HEK293 (cell line): ENCODE data around the gene NDST4.

ENCODE experiments used
- CTCF ChIA-PET: fragments of 350-600 bp; formaldehyde crosslinking; extraction: SDS; loops from one replicate; lab custom pipeline; 2021; ENCODE audit warnings: antibody characterized with exemption; lab: Yijun Ruan, JAX
- POLR2A ChIA-PET: fragments of 300-600 bp; formaldehyde crosslinking; extraction: SDS; loops from one replicate; lab custom pipeline; 2020; ENCODE audit warnings: antibody characterized with exemption, inconsistent platforms; lab: Yijun Ruan, JAX
- H3K27ac ChIP-seq: fragments of 200-500 bp; sonication (Bioruptor generic); 2 replicates; pipeline ENCODE4 v1.5.1; 2014; ENCODE audit warnings: low read depth, low read length, control low read depth, inconsistent platforms; ENCODE audit errors: extremely low read depth
- H3K36me3 ChIP-seq, 2 experiments: fragments of 200-500 bp in 1 of 2; sonication (Bioruptor generic) in 1 of 2; 1 replicate in 1 of 2; 2 replicates in 1 of 2; pipeline ENCODE4 v1.5.1; 2014 to 2017; ENCODE audit warnings: inconsistent platforms in 2 of 2, low read length in 2 of 2; ENCODE audit not compliant: control insufficient read depth in 2 of 2, insufficient read depth in 1 of 2
- H3K4me1 ChIP-seq: fragments of 200-500 bp; sonication (Bioruptor generic); 2 replicates; pipeline ENCODE4 v1.5.1; 2014; ENCODE audit warnings: mild to moderate bottlenecking, low read length, inconsistent platforms; ENCODE audit not compliant: control insufficient read depth, insufficient read depth
- H3K4me3 ChIP-seq: 2 replicates; pipeline ENCODE4 v1.5.1; 2011; ENCODE audit warnings: low read depth, mild to moderate bottlenecking, control low read depth, low read length, moderate library complexity
- H3K9me3 ChIP-seq: fragments of 200-500 bp; sonication (Bioruptor generic); 2 replicates; pipeline ENCODE4 v1.5.1; 2014; ENCODE audit warnings: low read depth, low read length, inconsistent platforms; ENCODE audit not compliant: control insufficient read depth, insufficient read depth
- BCL6B ChIP-seq: fragments of 450-650 bp; formaldehyde crosslinking; IDR thresholded peaks from 2 replicates; pipeline ENCODE4 v1.5.1; 2017; ENCODE audit warnings: missing biosample characterization, missing genetic modification characterization
- KLF16 ChIP-seq: fragments of 450-650 bp; formaldehyde crosslinking; IDR thresholded peaks from 2 replicates; pipeline ENCODE4 v1.5.1; 2017; ENCODE audit warnings: missing biosample characterization, missing genetic modification characterization
- OSR2 ChIP-seq: fragments of 450-650 bp; formaldehyde crosslinking; IDR thresholded peaks from 2 replicates; pipeline ENCODE4 v1.5.1; 2016; ENCODE audit warnings: missing biosample characterization, missing genetic modification characterization
- PRDM4 ChIP-seq: fragments of 450-650 bp; formaldehyde crosslinking; IDR thresholded peaks from 2 replicates; pipeline ENCODE4 v1.5.1; 2017; ENCODE audit warnings: missing biosample characterization, missing genetic modification characterization
- ZFP41 ChIP-seq: fragments of 450-650 bp; formaldehyde crosslinking; IDR thresholded peaks from 2 replicates; pipeline ENCODE4 v1.5.1; 2016; ENCODE audit warnings: missing biosample characterization, missing genetic modification characterization, borderline replicate concordance
- ZNF10 ChIP-seq: fragments of 450-650 bp; formaldehyde crosslinking; IDR thresholded peaks from 2 replicates; pipeline ENCODE4 v1.5.1; 2017; ENCODE audit warnings: missing biosample characterization, missing genetic modification characterization
- ZNF114 ChIP-seq: fragments of 450-650 bp; formaldehyde crosslinking; IDR thresholded peaks from 2 replicates; pipeline ENCODE4 v1.5.0; 2017; ENCODE audit warnings: missing biosample characterization, missing genetic modification characterization
- ZNF157 ChIP-seq: fragments of 450-650 bp; formaldehyde crosslinking; IDR thresholded peaks from 2 replicates; pipeline ENCODE4 v1.5.1; 2016; ENCODE audit warnings: missing biosample characterization, missing genetic modification characterization
- ZNF311 ChIP-seq: fragments of 450-650 bp; formaldehyde crosslinking; IDR thresholded peaks from 2 replicates; pipeline ENCODE4 v1.5.1; 2017; ENCODE audit warnings: missing biosample characterization, missing genetic modification characterization, borderline replicate concordance
- ZNF449 ChIP-seq: fragments of 450-650 bp; formaldehyde crosslinking; IDR thresholded peaks from 2 replicates; pipeline ENCODE4 v1.5.1; 2017; ENCODE audit warnings: missing biosample characterization, mild to moderate bottlenecking, missing genetic modification characterization, moderate library complexity
- ZNF488 ChIP-seq: fragments of 450-650 bp; formaldehyde crosslinking; IDR thresholded peaks from 2 replicates; pipeline ENCODE4 v1.5.1; 2016; ENCODE audit warnings: missing biosample characterization, missing genetic modification characterization
- ZNF610 ChIP-seq: fragments of 450-650 bp; formaldehyde crosslinking; IDR thresholded peaks from 2 replicates; pipeline ENCODE4 v1.5.1; 2016; ENCODE audit warnings: missing biosample characterization, missing genetic modification characterization, borderline replicate concordance
- ZNF645 ChIP-seq: fragments of 450-650 bp; formaldehyde crosslinking; IDR thresholded peaks from 2 replicates; pipeline ENCODE4; 2016; ENCODE audit warnings: missing biosample characterization, missing genetic modification characterization
- ZNF747 ChIP-seq: fragments of 450-650 bp; formaldehyde crosslinking; IDR thresholded peaks from 2 replicates; pipeline ENCODE4 v1.5.1; 2016; ENCODE audit warnings: missing biosample characterization, missing genetic modification characterization
- ZNF785 ChIP-seq: fragments of 450-650 bp; formaldehyde crosslinking; IDR thresholded peaks from 2 replicates; pipeline ENCODE4 v1.5.1; 2016; ENCODE audit warnings: missing biosample characterization, missing genetic modification characterization
- ZNF837 ChIP-seq: fragments of 450-650 bp; formaldehyde crosslinking; IDR thresholded peaks from 2 replicates; pipeline ENCODE4 v1.5.1; 2016; ENCODE audit warnings: missing biosample characterization, missing genetic modification characterization
- TF ChIP-seq, protein P1 (sequence below): fragments of 450-650 bp; formaldehyde crosslinking; IDR thresholded peaks from 2 replicates; pipeline ENCODE4 v1.5.1; 2016; ENCODE audit warnings: missing biosample characterization, missing genetic modification characterization, borderline replicate concordance
- TF ChIP-seq, protein P2 (sequence below): fragments of 450-650 bp; formaldehyde crosslinking; conservative IDR thresholded peaks from 2 replicates; pipeline ENCODE4 v1.5.1; 2016; ENCODE audit warnings: low read depth, missing biosample characterization, missing genetic modification characterization

The NDST4 gene

GRCh38 chr4:114927881-114928280 is 185.5 kb downstream of the NDST4 start:
- no peaks in the 10 kb centered on the region for H3K9me3 ChIP-seq
- TF ChIP-seq, protein P1, sequence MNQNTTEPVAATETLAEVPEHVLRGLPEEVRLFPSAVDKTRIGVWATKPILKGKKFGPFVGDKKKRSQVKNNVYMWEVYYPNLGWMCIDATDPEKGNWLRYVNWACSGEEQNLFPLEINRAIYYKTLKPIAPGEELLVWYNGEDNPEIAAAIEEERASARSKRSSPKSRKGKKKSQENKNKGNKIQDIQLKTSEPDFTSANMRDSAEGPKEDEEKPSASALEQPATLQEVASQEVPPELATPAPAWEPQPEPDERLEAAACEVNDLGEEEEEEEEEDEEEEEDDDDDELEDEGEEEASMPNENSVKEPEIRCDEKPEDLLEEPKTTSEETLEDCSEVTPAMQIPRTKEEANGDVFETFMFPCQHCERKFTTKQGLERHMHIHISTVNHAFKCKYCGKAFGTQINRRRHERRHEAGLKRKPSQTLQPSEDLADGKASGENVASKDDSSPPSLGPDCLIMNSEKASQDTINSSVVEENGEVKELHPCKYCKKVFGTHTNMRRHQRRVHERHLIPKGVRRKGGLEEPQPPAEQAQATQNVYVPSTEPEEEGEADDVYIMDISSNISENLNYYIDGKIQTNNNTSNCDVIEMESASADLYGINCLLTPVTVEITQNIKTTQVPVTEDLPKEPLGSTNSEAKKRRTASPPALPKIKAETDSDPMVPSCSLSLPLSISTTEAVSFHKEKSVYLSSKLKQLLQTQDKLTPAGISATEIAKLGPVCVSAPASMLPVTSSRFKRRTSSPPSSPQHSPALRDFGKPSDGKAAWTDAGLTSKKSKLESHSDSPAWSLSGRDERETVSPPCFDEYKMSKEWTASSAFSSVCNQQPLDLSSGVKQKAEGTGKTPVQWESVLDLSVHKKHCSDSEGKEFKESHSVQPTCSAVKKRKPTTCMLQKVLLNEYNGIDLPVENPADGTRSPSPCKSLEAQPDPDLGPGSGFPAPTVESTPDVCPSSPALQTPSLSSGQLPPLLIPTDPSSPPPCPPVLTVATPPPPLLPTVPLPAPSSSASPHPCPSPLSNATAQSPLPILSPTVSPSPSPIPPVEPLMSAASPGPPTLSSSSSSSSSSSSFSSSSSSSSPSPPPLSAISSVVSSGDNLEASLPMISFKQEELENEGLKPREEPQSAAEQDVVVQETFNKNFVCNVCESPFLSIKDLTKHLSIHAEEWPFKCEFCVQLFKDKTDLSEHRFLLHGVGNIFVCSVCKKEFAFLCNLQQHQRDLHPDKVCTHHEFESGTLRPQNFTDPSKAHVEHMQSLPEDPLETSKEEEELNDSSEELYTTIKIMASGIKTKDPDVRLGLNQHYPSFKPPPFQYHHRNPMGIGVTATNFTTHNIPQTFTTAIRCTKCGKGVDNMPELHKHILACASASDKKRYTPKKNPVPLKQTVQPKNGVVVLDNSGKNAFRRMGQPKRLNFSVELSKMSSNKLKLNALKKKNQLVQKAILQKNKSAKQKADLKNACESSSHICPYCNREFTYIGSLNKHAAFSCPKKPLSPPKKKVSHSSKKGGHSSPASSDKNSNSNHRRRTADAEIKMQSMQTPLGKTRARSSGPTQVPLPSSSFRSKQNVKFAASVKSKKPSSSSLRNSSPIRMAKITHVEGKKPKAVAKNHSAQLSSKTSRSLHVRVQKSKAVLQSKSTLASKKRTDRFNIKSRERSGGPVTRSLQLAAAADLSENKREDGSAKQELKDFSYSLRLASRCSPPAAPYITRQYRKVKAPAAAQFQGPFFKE, result no peak
- TF ChIP-seq ZNF837 (no peak), ZNF311 (tag by site-specific recombination) (no peak), ZNF645 (tag by site-specific recombination) (no peak), ZNF157 (no peak), BCL6B (tag by site-specific recombination) (no peak), ZNF449 (tag by site-specific recombination) (no peak), ZFP41 (tag by site-specific recombination) (no peak), ZNF785 (tag by site-specific recombination) (no peak), ZNF114 (no peak), ZNF488 (tag by site-specific recombination) (no peak), ZNF10 (tag by site-specific recombination) (no peak), OSR2 (tag by site-specific recombination) (no peak), ZNF747 (tag by site-specific recombination) (no peak), KLF16 (tag by site-specific recombination) (no peak), ZNF610 (tag by site-specific recombination) (no peak), PRDM4 (no peak)
- TF ChIP-seq, protein P2, sequence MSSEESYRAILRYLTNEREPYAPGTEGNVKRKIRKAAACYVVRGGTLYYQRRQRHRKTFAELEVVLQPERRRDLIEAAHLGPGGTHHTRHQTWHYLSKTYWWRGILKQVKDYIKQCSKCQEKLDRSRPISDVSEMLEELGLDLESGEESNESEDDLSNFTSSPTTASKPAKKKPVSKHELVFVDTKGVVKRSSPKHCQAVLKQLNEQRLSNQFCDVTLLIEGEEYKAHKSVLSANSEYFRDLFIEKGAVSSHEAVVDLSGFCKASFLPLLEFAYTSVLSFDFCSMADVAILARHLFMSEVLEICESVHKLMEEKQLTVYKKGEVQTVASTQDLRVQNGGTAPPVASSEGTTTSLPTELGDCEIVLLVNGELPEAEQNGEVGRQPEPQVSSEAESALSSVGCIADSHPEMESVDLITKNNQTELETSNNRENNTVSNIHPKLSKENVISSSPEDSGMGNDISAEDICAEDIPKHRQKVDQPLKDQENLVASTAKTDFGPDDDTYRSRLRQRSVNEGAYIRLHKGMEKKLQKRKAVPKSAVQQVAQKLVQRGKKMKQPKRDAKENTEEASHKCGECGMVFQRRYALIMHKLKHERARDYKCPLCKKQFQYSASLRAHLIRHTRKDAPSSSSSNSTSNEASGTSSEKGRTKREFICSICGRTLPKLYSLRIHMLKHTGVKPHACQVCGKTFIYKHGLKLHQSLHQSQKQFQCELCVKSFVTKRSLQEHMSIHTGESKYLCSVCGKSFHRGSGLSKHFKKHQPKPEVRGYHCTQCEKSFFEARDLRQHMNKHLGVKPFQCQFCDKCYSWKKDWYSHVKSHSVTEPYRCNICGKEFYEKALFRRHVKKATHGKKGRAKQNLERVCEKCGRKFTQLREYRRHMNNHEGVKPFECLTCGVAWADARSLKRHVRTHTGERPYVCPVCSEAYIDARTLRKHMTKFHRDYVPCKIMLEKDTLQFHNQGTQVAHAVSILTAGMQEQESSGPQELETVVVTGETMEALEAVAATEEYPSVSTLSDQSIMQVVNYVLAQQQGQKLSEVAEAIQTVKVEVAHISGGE, result no peak
- TF ChIP-seq, all 188 proteins: peak for 0
- no peaks in the 10 kb centered on the region for H3K36me3 ChIP-seq
- CTCF ChIA-PET, result no interaction called here
- POLR2A ChIA-PET, result no interaction called here
- no peak overlapping the region for H3K27ac ChIP-seq
- H3K4me1 ChIP-seq, result peaks cover 8% of the 10 kb centered on the region; the same call in 1 of the 2 replicates
- no peak overlapping the region for H3K4me3 ChIP-seq
